GM18517 (cell line): ENCODE data around the gene BLOC1S3.

Source experiments
- ATAC-seq: cut with Tn5 transposase; IDR thresholded peaks from one replicate; pipeline ENCODE4 v1.9.1; 2021; ENCODE audit warnings: mild to moderate bottlenecking, moderate library complexity; ENCODE audit not compliant: unreplicated experiment

The BLOC1S3 gene

GRCh38 chr19:45179072-45179891 lies 698 bp downstream of the BLOC1S3 start:
- no peak for ATAC-seq

DNA sequence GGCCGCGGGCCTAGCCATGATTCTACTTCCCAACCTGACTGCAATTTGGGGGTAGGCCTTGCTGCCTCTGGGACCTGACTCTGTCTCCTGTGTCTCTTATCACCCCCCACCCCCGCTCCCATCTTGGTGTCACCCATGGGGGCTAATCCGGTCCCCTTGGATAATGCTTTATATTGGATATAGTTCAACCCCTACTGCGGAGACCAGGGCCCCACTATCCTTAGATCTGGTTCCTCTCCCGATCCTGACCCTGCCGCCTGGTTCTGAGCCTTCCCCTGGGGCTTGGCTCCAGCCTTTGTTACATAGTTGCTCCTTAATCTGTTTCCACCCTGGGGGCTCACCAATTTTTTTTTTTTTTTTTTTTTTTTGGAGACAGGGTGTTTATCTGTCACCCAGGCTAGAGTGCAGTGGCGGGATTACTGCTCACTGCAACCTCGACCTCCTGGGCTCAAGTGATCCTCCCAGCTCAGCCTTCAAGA lies 1.3 kb downstream of the BLOC1S3 start:
- no peak for ATAC-seq

GRCh38 chr19:45180936-45181335 lies 2.4 kb downstream of the BLOC1S3 start:
- ATAC-seq: no peak

DNA sequence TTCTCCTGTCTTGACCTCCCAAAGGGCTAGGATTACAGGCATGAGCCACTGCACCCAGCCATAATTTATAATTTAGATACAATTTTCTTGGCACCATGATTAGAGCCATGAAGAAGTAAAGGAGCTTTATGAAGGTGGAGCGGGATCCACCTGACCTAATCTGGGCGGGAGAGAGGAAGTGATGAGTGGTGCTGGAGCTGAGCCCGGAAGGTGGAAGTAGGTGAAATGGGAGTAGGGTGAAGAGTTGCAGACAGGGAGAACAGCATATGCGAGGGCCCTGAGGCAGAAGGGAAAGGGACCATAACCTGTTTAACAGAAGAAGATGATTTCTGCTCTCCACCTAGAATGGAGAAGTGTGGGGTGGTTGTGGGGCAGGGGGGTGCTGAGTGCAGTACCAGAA lies 4.2 kb downstream of the BLOC1S3 start:
- no peak for ATAC-seq

GRCh38 chr19:45184115-45184514 lies 5.5 kb downstream of the BLOC1S3 start:
- no peak for ATAC-seq

- ATAC-seq: no peak
These were observed 8.1 kb downstream of the BLOC1S3 start for GRCh38 chr19:45186509-45187334.

DNA sequence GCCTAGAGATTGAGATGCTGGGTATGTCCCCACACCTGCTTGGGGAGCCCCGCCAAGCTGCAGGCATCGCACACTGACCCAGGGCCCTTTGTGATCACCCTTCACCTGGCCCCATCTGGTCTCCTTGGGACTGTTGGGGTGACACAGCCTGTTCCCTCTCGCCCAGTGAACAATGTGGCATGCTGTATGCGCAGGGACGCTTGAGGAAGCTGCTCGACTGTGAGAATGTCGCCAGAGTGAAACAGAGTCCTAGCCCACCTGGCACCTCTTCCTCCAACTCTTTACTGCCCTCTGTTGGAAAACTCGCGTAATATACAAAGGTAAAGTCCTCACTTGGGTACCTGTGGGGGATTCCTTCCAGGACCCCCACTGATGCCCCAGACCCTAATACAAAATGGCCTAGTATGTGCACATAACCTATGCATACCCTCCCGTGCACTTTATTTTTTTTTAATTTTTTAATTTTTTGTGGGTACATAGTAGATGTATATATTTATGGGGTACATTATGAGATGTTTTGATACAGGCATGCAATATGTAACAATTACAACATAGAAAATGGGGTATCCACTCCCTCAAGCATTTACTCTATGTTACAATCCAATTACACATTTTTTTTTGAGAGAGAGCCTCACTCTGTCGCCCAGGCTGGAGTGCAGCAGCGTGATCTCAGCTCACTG lies 9.0 kb downstream of the BLOC1S3 start:
- no peak for ATAC-seq

DNA sequence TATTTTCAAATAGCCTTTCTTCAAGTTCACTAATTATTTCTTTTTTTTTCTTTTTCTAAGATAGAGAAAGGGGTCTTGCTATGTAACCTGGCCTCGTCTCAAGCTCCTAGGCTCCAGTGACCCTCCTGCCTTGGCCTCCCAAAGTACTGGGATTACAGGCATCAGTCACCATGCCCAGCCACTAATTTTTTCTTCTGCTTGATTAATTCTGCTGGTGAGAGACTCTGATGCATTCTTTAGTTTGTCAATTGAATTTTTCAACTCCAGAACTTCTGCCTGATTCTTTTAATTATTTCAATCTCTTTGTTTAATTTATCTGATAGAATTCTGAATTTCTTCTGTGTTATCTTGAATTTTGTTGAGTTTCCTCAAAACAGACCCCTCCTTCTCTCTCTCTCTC lies 11.4 kb downstream of the BLOC1S3 start:
- no peak for ATAC-seq

DNA sequence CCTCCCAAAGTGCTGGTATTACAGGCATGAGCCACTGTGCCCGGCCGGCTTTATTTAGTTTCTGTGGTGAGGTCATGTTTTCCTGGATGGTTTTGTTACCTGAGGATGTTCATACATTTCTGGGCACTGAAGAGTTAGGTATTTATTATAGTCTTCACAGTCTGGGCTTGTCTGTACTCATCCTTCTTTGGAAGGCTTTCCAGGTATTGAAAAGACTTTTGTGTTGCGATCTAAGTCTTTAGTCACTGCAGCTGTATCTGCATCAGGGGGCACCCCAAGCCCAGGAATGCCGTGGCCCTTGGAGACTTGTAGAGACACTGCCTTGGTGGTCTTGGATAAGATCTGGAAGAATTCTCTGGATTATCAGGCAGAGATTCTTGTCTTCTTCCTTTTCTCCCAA lies 12.8 kb downstream of the BLOC1S3 start:
- ATAC-seq: no peak

DNA sequence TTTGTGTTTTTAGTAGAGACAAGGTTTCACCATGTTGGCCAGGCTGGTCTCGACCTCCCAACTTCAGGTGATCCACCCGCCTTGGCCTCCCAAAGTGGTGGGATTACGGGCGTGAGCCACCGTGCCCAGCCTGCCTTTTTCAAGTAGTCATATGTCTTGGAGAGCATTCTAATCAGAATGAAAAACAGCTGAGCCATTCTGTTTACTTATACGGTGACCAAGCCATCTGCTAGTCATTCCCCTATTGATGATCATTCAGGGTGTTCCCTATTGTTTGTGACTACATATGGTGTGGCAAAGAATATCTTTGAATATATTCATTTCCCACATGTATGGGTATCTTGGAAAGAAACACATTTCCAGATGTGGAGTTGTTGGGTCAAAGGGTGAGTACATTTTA lies 17.2 kb downstream of the BLOC1S3 start:
- no peak for ATAC-seq

- no peak for ATAC-seq
These were observed 22.0 kb downstream of the BLOC1S3 start for GRCh38 chr19:45200568-45200967.

- ATAC-seq: no peak
These were observed 24.1 kb downstream of the BLOC1S3 start for GRCh38 chr19:45202637-45203036.

- ATAC-seq: no peak
These were observed 27.2 kb downstream of the BLOC1S3 start for GRCh38 chr19:45205810-45206209.

DNA sequence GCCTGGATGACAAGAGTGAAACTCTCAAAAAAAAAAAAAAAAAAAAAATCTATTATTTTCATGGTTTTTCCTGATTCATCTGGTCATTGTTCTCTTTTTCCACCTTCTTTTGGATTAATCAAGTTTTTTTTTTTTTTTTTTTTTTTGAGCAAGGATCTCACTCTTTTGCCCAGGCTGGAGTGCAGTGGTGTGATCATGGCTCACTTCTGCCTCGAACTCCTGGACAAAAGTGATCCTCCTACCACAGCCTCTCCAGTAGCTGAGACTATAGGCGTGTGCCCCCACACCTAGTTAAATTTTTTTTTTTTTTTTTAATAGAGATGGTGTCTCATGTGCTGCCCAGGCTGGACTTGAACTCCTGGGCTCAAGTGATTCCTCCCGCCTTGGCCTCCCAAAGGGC lies 27.7 kb downstream of the BLOC1S3 start:
- no peak for ATAC-seq

- ATAC-seq: no peak
These were observed 33.3 kb downstream of the BLOC1S3 start for GRCh38 chr19:45211751-45212381.

GRCh38 chr19:45213031-45213430 lies 34.4 kb downstream of the BLOC1S3 start:
- ATAC-seq: no peak

GRCh38 chr19:45215391-45216191 lies 37.0 kb downstream of the BLOC1S3 start:
- ATAC-seq: no peak

- no peak for ATAC-seq
These were observed 38.1 kb downstream of the BLOC1S3 start for GRCh38 chr19:45216667-45217066.

GRCh38 chr19:45217193-45217956 lies 38.8 kb downstream of the BLOC1S3 start:
- no peak for ATAC-seq
